ENCODE measurements around the gene OR2T35.

OR2T35 gene

DNA sequence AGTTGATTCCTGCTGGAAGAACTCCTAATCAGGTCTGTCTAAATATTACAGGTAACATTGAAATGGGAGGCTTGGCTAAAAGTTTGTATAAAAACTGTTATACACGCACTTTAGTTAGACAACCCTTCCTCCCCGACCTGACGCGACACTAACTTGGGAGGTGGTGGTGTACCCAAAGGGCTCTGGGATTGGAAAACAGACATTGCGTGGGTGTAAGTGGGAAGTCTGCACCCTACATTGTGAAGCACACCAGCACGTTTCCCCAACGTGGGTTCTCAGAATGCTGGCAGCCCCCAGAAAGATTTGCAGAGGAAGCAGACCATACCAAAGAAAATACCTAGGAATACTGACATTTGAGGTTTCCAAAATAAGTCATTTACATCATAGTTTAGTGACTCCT lies 27.0 kb downstream of the OR2T35 start:
- no peaks in the 10 kb centered on the region for H3K4me1 ChIP-seq (ENCODE audit: insufficient read depth, low read length, severe bottlenecking)
- H3K27ac ChIP-seq (ENCODE audit: low read depth, low read length, poor library complexity, severe bottlenecking), result no peak overlapping the region
- H3K27me3 ChIP-seq (ENCODE audit: insufficient read depth, low read length), result no peaks in the 10 kb centered on the region
- no peak overlapping the region for H3K4me3 ChIP-seq (ENCODE audit: low read depth, low read length, poor library complexity, severe bottlenecking)
- no peak overlapping the region for H2AFZ ChIP-seq (ENCODE audit: low read length)
- H4K20me1 ChIP-seq (ENCODE audit: insufficient read depth, low read length), result no peaks in the 10 kb centered on the region
- no peak overlapping the region for H3K9ac ChIP-seq (ENCODE audit: low read length)
- TF ChIP-seq, protein P1, sequence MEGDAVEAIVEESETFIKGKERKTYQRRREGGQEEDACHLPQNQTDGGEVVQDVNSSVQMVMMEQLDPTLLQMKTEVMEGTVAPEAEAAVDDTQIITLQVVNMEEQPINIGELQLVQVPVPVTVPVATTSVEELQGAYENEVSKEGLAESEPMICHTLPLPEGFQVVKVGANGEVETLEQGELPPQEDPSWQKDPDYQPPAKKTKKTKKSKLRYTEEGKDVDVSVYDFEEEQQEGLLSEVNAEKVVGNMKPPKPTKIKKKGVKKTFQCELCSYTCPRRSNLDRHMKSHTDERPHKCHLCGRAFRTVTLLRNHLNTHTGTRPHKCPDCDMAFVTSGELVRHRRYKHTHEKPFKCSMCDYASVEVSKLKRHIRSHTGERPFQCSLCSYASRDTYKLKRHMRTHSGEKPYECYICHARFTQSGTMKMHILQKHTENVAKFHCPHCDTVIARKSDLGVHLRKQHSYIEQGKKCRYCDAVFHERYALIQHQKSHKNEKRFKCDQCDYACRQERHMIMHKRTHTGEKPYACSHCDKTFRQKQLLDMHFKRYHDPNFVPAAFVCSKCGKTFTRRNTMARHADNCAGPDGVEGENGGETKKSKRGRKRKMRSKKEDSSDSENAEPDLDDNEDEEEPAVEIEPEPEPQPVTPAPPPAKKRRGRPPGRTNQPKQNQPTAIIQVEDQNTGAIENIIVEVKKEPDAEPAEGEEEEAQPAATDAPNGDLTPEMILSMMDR (IDR thresholded peaks at IDR 0.05; ENCODE audit: low read length), result no peak
- no peak for TF ChIP-seq EZH2 (IDR thresholded peaks at IDR 0.05; ENCODE audit: borderline replicate concordance, low read length)
- H3K79me2 ChIP-seq (ENCODE audit: insufficient read depth, low read length), result no peaks in the 10 kb centered on the region
- H3F3A ChIP-seq (ENCODE audit: insufficient read depth, low read length), result no peaks in the 10 kb centered on the region
- H3K4me2 ChIP-seq (ENCODE audit: low read length), result no peak overlapping the region
- no peaks in the 10 kb centered on the region for H3K9me2 ChIP-seq (ENCODE audit: low read depth, low read length)
- H3K9me3 ChIP-seq (ENCODE audit: low read length), result no peaks in the 10 kb centered on the region
- H3K36me3 ChIP-seq (ENCODE audit: insufficient read depth, low read length), result no peaks in the 10 kb centered on the region

DNA sequence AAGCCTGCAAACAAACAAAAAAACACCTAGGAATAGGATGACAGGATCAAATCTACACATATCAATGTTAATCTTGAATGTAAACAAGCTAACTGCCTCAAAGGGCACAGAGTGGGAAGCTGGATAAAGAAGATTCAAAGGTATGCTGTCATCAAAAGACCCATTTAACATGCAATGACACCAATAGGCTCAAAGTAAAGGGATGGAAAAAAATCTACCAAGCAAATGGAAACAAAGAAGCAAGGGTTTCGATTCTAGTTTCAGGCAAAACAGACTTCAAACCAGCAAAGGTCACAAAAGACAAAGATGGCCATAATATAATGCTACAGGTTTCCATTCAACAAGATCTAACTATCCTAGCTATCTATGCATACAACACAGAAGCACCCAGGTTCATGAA lies 31.3 kb downstream of the OR2T35 start:
- H3K9me2 ChIP-seq (ENCODE audit: low read depth, low read length), result no peaks in the 10 kb centered on the region
- H3K9ac ChIP-seq (ENCODE audit: low read length), result no peak overlapping the region
- TF ChIP-seq EZH2 (IDR thresholded peaks at IDR 0.05; ENCODE audit: borderline replicate concordance, low read length), result no peak
- TF ChIP-seq, protein P1 (IDR thresholded peaks at IDR 0.05; ENCODE audit: low read length), result no peak
- H3K4me2 ChIP-seq (ENCODE audit: low read length), result no peak overlapping the region
- no peaks in the 10 kb centered on the region for H3K36me3 ChIP-seq (ENCODE audit: insufficient read depth, low read length)
- H3K9me3 ChIP-seq (ENCODE audit: low read length), result no peaks in the 10 kb centered on the region
- no peak overlapping the region for H2AFZ ChIP-seq (ENCODE audit: low read length)
- H3F3A ChIP-seq (ENCODE audit: insufficient read depth, low read length), result no peaks in the 10 kb centered on the region
- H3K79me2 ChIP-seq (ENCODE audit: insufficient read depth, low read length), result no peaks in the 10 kb centered on the region
- H4K20me1 ChIP-seq (ENCODE audit: insufficient read depth, low read length), result no peaks in the 10 kb centered on the region
- no peak overlapping the region for H3K4me3 ChIP-seq (ENCODE audit: low read depth, low read length, poor library complexity, severe bottlenecking)
- no peak overlapping the region for H3K27ac ChIP-seq (ENCODE audit: low read depth, low read length, poor library complexity, severe bottlenecking)
- H3K27me3 ChIP-seq (ENCODE audit: insufficient read depth, low read length), result no peaks in the 10 kb centered on the region
- H3K4me1 ChIP-seq (ENCODE audit: insufficient read depth, low read length, severe bottlenecking), result no peaks in the 10 kb centered on the region

DNA sequence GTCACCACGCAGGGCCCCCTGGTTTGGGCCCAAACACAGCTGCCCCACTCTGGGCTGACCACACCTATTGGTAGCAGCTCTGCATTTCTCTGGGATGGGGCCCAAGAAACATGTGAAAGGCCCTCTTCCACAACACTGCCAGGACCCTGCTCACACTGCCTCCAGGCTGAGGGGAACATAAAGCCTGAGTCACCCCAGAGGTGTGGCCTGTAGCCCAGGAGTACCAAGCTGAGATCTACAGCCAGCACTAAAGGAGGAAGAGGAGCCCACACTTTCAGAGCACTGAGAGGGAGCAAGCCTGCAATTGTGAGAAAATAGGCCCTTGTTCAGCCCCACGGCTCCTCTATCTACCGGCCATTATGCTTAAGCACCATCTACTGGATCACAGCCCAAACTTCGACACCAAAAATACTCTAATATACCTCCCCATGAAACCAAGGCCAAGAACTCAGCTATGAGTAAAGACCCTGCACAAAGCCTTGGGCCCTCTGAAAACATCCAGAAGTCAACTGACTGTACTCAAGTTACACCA lies 33.1 kb downstream of the OR2T35 start:
- no peak overlapping the region for H3K4me2 ChIP-seq (ENCODE audit: low read length)
- no peaks in the 10 kb centered on the region for H3K9me3 ChIP-seq (ENCODE audit: low read length)
- no peak overlapping the region for H3K27ac ChIP-seq (ENCODE audit: low read depth, low read length, poor library complexity, severe bottlenecking)
- no peaks in the 10 kb centered on the region for H3F3A ChIP-seq (ENCODE audit: insufficient read depth, low read length)
- no peaks in the 10 kb centered on the region for H3K4me1 ChIP-seq (ENCODE audit: insufficient read depth, low read length, severe bottlenecking)
- no peak overlapping the region for H3K4me3 ChIP-seq (ENCODE audit: low read depth, low read length, poor library complexity, severe bottlenecking)
- no peaks in the 10 kb centered on the region for H4K20me1 ChIP-seq (ENCODE audit: insufficient read depth, low read length)
- H3K9ac ChIP-seq (ENCODE audit: low read length), result no peak overlapping the region
- no peaks in the 10 kb centered on the region for H3K79me2 ChIP-seq (ENCODE audit: insufficient read depth, low read length)
- H3K36me3 ChIP-seq (ENCODE audit: insufficient read depth, low read length), result no peaks in the 10 kb centered on the region
- H2AFZ ChIP-seq (ENCODE audit: low read length), result no peak overlapping the region
- TF ChIP-seq, protein P1 (IDR thresholded peaks at IDR 0.05; ENCODE audit: low read length), result no peak
- no peak for TF ChIP-seq EZH2 (IDR thresholded peaks at IDR 0.05; ENCODE audit: borderline replicate concordance, low read length)
- no peaks in the 10 kb centered on the region for H3K27me3 ChIP-seq (ENCODE audit: insufficient read depth, low read length)
- no peaks in the 10 kb centered on the region for H3K9me2 ChIP-seq (ENCODE audit: low read depth, low read length)

Data from OCI-LY1 (cell line).